GM12892 (cell line): ENCODE results near the gene GABRR2.

Experiments used
- POLR2A ChIP-seq: IDR thresholded peaks from 2 replicates; pipeline ENCODE4 v1.6.1; 2011; ENCODE audit warnings: low read depth, low read length, control low read depth
- POLR2AphosphoS5 ChIP-seq: IDR thresholded peaks from 2 replicates; pipeline ENCODE4 v1.6.1; 2011; ENCODE audit warnings: low read depth, low read length, control low read depth
- TAF1 ChIP-seq: IDR thresholded peaks from 2 replicates; pipeline ENCODE4 v1.6.1; 2011; ENCODE audit warnings: low read depth, mild to moderate bottlenecking, control low read depth, low read length, borderline replicate concordance

- no peak for TF ChIP-seq POLR2A
- no peak for TF ChIP-seq POLR2AphosphoS5
- no peak for TF ChIP-seq TAF1
Observed at GRCh38 chr6:89315249-89315885, at the start of gene GABRR2.
